Adipocyte (in vitro differentiated cells): Measurements from ENCODE around the gene ZSCAN10.

Source experiments
- DNase-seq: peaks from one replicate; pipeline ENCODE4 v3.0.0-alpha.2; 2015; ENCODE audit warnings: low read depth
- H3K27me3 ChIP-seq: replicated peaks from 2 replicates; pipeline ENCODE4 v1.7.0; 2013; ENCODE audit warnings: mild to moderate bottlenecking, low read length, moderate library complexity; ENCODE audit not compliant: control insufficient read depth, insufficient read depth
- H3K36me3 ChIP-seq: 2 replicates; pipeline ENCODE4 v1.7.0; 2013; ENCODE audit warnings: low read length, mild to moderate bottlenecking, moderate library complexity; ENCODE audit not compliant: control insufficient read depth, insufficient read depth, severe bottlenecking
- H3K4me1 ChIP-seq: 2 replicates; pipeline ENCODE4 v1.7.0; 2013; ENCODE audit warnings: mild to moderate bottlenecking, low read length, moderate library complexity; ENCODE audit not compliant: control insufficient read depth, insufficient read depth
- H3K4me3 ChIP-seq: 2 replicates; pipeline ENCODE4 v1.7.0; 2013; ENCODE audit warnings: mild to moderate bottlenecking, low read length, moderate library complexity
- H3K9ac ChIP-seq: 2 replicates; pipeline ENCODE4 v1.7.0; 2013; ENCODE audit warnings: mild to moderate bottlenecking, low read length, moderate library complexity
- H3K9me3 ChIP-seq: 2 replicates; pipeline ENCODE4 v1.7.0; 2013; ENCODE audit warnings: mild to moderate bottlenecking, low read length, moderate library complexity; ENCODE audit not compliant: control insufficient read depth

ZSCAN10 gene

GRCh38 chr16:3099732-3100499 lies 822 bp upstream of the ZSCAN10 start:
- H3K9ac ChIP-seq, result no peak overlapping the region
- no peaks in the 10 kb centered on the region for H3K36me3 ChIP-seq
- H3K9me3 ChIP-seq, result no peaks in the 10 kb centered on the region
- H3K27me3 ChIP-seq, result peaks cover 10% of the 10 kb centered on the region
- H3K4me1 ChIP-seq, result no peaks in the 10 kb centered on the region
- DNase-seq, result peak; percentile 95
- H3K4me3 ChIP-seq, result peak overlapping the region; percentile 12

DNA sequence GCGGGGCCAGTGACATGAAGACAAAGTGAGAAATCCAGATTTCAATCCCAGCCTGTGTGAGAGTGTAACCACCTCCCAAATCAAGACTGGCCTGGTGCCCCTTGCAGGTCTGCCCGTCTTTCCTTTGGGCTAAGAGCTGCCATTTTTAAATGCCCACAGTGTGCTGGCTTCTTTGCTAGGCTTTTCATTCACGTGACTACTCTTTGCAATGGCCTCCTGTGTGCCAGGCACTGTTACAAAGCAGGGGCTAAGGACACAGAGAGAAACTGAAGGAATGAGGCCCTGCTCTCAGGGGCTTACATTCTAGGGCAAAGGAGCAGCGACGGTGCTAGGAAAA lies 269 bp upstream of the ZSCAN10 start:
- H3K27me3 ChIP-seq, result peaks cover 10% of the 10 kb centered on the region
- no peak overlapping the region for H3K4me3 ChIP-seq
- H3K36me3 ChIP-seq, result no peaks in the 10 kb centered on the region
- H3K9me3 ChIP-seq, result no peaks in the 10 kb centered on the region
- no peaks in the 10 kb centered on the region for H3K4me1 ChIP-seq
- no peak overlapping the region for H3K9ac ChIP-seq
- no peak for DNase-seq

- H3K36me3 ChIP-seq, result no peaks in the 10 kb centered on the region
- DNase-seq, result no peak
- no peak overlapping the region for H3K4me3 ChIP-seq
Observed at GRCh38 chr16:3097266-3097665, 1.8 kb downstream of the ZSCAN10 start.

DNA sequence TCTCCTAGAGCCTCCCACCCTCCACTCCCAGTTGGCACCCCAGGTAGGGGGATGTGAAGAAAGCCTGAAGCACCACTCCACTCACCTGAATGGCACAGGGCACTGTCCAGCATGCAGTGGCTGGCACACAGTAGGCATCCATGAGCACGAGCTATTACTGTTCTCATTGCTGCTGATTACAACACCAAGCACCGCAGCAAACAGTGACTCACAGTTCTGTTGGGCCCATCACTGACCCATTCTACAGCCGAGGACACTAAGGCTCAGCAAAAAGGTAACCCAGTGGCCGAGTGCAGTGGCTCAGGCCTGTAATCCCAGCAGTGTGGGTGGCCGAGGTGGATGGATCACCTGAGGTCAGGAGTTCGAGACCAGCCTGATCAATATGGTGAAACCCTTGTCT lies 2.7 kb downstream of the ZSCAN10 start:
- H3K9me3 ChIP-seq, result no peaks in the 10 kb centered on the region
- DNase-seq, result no peak

More at GRCh38 chr16:3097266-3097665, 1.8 kb downstream of the ZSCAN10 start:
- peaks cover 17% of the 10 kb centered on the region for H3K27me3 ChIP-seq
- no peaks in the 10 kb centered on the region for H3K4me1 ChIP-seq
- H3K9ac ChIP-seq, result no peak overlapping the region
- no peaks in the 10 kb centered on the region for H3K9me3 ChIP-seq

DNA sequence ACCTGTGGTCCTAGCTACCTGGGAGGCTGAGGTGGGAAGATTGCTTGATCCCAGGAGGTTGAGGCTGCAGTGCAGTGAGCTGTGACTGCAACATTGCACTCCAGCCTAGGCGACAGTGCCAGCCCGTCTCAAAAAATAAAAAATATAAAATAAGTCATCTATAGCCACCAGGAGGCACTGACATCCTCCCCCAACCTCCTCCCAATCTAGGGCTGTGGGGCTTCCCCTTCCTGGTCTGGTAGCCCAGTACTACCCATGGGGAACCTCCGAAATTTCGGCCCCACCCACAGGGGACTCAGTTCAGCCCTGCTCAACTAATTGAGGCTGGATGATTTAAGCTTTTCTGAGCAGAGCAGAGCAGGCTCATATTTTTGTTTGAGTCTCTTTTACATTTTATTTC lies 3.2 kb downstream of the ZSCAN10 start:
- peaks cover 28% of the 10 kb centered on the region for H3K27me3 ChIP-seq
- H3K4me1 ChIP-seq, result no peaks in the 10 kb centered on the region
- H3K36me3 ChIP-seq, result no peaks in the 10 kb centered on the region
- H3K9me3 ChIP-seq, result no peaks in the 10 kb centered on the region
- DNase-seq, result peak; percentile 31
- no peak overlapping the region for H3K9ac ChIP-seq
- H3K4me3 ChIP-seq, result no peak overlapping the region

More for the DNA sequence above, 2.7 kb downstream of the ZSCAN10 start:
- Histone ChIP-seq H3K36me3 (no peaks in the 10 kb centered on the region), H3K4me3 (no peak overlapping the region), H3K4me1 (no peaks in the 10 kb centered on the region), H3K27me3 (peaks cover 26% of the 10 kb centered on the region), H3K9ac (no peak overlapping the region)

GRCh38 chr16:3094289-3095027 lies 4.6 kb downstream of the ZSCAN10 start:
- DNase-seq, result peak; percentile 29
- no peaks in the 10 kb centered on the region for H3K9me3 ChIP-seq
- H3K9ac ChIP-seq, result no peak overlapping the region
- no peaks in the 10 kb centered on the region for H3K36me3 ChIP-seq
- H3K27me3 ChIP-seq, result peaks cover 23% of the 10 kb centered on the region
- H3K4me1 ChIP-seq, result no peaks in the 10 kb centered on the region
- no peak overlapping the region for H3K4me3 ChIP-seq

- Histone ChIP-seq H3K9ac (no peak overlapping the region), H3K36me3 (no peaks in the 10 kb centered on the region), H3K27me3 (peaks cover 31% of the 10 kb centered on the region), H3K9me3 (no peaks in the 10 kb centered on the region), H3K4me1 (no peaks in the 10 kb centered on the region), H3K4me3 (no peak overlapping the region)
- DNase-seq, result no peak
Observed at GRCh38 chr16:3092501-3092941, 6.6 kb downstream of the ZSCAN10 start.

DNA sequence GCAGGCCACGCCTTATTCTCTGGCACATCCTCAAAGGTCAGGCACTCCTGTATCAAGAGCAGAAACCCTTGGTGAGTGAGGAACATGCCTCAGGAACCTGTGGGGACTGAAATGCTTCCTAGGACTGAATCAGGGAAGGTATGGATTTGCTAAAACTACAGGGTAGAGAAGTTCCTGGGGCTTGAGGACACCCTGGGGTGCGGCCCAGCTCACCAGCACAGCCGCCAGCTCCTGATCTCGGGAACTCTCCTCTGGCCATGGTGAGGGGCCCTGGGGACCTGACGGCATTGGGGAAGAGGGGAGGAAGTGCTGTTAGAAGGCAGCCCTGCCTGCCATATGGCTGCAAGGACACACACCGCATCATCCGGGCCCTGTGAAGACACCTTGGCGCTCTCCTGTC lies 7.5 kb downstream of the ZSCAN10 start:
- H3K4me3 ChIP-seq, result no peak overlapping the region
- no peaks in the 10 kb centered on the region for H3K9me3 ChIP-seq
- no peak for DNase-seq
- peaks cover 37% of the 10 kb centered on the region for H3K27me3 ChIP-seq
- no peaks in the 10 kb centered on the region for H3K36me3 ChIP-seq
- no peak overlapping the region for H3K9ac ChIP-seq
- no peaks in the 10 kb centered on the region for H3K4me1 ChIP-seq

DNA sequence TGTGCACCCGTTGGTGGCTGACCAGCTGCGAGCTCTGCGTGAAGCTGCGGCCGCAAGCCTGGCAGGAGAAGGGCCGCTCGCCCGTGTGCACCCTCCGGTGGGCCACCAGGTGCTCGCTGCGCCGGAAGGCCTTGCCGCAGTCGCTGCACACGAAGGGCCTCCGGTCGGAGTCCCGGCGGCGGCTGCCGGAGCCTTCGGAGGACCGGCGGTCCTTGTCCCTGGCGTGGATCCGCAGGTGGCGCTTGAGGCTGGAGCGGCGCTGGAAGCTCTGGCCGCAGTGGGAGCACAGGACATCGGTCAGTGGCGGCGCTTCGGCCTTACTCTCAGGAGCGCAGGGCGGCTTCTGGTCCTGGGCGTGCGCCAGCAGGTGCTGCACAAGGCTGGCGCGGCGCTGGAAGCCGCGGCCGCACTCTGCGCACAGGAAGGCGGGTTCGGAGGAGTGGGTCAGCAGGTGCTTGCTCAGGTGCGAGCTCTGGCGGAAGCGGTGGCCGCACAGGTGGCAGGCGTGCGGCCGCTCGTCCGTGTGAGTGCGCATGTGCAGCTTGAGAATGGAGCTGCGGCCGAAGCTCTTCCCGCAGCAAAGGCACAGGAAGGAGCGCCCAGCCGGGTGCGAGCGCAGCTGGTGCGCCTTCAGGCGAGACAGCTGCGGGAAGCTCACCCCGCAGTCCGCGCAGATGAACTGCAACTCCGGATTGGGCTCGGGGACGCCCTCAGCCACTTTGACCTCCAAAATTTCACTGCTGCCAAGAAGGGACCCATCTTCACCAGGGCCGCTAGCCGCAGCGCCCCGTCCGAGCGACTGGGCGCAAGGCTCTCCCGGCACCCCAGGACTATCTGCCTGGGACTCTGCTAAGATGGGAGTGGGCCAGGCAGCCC lies 9.1 kb downstream of the ZSCAN10 start:
- no peak overlapping the region for H3K4me3 ChIP-seq
- H3K27me3 ChIP-seq, result peaks cover 37% of the 10 kb centered on the region

GRCh38 chr16:3088925-3089716 lies 10.0 kb downstream of the ZSCAN10 start:
- Histone ChIP-seq H3K36me3 (no peaks in the 10 kb centered on the region), H3K9ac (no peak overlapping the region), H3K4me3 (no peak overlapping the region), H3K9me3 (no peaks in the 10 kb centered on the region), H3K4me1 (no peaks in the 10 kb centered on the region), H3K27me3 (peaks cover 37% of the 10 kb centered on the region)
- no peak for DNase-seq

More for the DNA sequence above, 9.1 kb downstream of the ZSCAN10 start:
- Histone ChIP-seq H3K4me1 (no peaks in the 10 kb centered on the region), H3K36me3 (no peaks in the 10 kb centered on the region), H3K9ac (no peak overlapping the region), H3K9me3 (no peaks in the 10 kb centered on the region)
- DNase-seq, result no peak
